ENCODE measurements around the gene CCM2.

The CCM2 gene

GRCh38 chr7:45068236-45069023 lies 68.4 kb downstream of the CCM2 start:
- DNase-seq (ENCODE audit: low read depth), result no peak

- no peak for DNase-seq (ENCODE audit: low read depth)
These were observed 69.6 kb downstream of the CCM2 start for GRCh38 chr7:45069444-45070253.

GRCh38 chr7:45070254-45070642 lies 70.2 kb downstream of the CCM2 start:
- no peak for DNase-seq (ENCODE audit: low read depth)

GRCh38 chr7:45071528-45071927 lies 71.5 kb downstream of the CCM2 start:
- no peak for DNase-seq (ENCODE audit: low read depth)

- peak; percentile 64 for DNase-seq (ENCODE audit: low read depth)
These were observed 72.4 kb downstream of the CCM2 start for GRCh38 chr7:45072131-45073030.

GRCh38 chr7:45073031-45073785 lies 73.2 kb downstream of the CCM2 start:
- no peak for DNase-seq (ENCODE audit: low read depth)

GRCh38 chr7:45073786-45074527 lies 74.0 kb downstream of the CCM2 start:
- no peak for DNase-seq (ENCODE audit: low read depth)

- DNase-seq (ENCODE audit: low read depth), result no peak
These were observed 74.7 kb downstream of the CCM2 start for GRCh38 chr7:45074528-45075354.

- DNase-seq (ENCODE audit: low read depth), result no peak
These were observed 75.3 kb downstream of the CCM2 start for GRCh38 chr7:45075355-45075644.

- no peak for DNase-seq (ENCODE audit: low read depth)
These were observed 76.1 kb downstream of the CCM2 start for GRCh38 chr7:45075871-45076796.

GRCh38 chr7:45076946-45077345 lies 76.9 kb downstream of the CCM2 start:
- DNase-seq (ENCODE audit: low read depth), result no peak

- no peak for DNase-seq (ENCODE audit: low read depth)
These were observed 77.6 kb downstream of the CCM2 start for GRCh38 chr7:45077579-45077978.

- no peak for DNase-seq (ENCODE audit: low read depth)
These were observed 78.2 kb downstream of the CCM2 start for GRCh38 chr7:45078125-45078681.

- no peak for DNase-seq (ENCODE audit: low read depth)
These were observed 80.4 kb downstream of the CCM2 start for GRCh38 chr7:45080265-45080957.

- DNase-seq (ENCODE audit: low read depth), result no peak
These were observed 81.1 kb downstream of the CCM2 start for GRCh38 chr7:45080958-45081669.

GRCh38 chr7:45081670-45081974 lies 81.6 kb downstream of the CCM2 start:
- DNase-seq (ENCODE audit: low read depth), result no peak

- DNase-seq (ENCODE audit: low read depth), result no peak
These were observed 82.2 kb downstream of the CCM2 start for GRCh38 chr7:45082031-45082830.

Data from iris pigment epithelial cell (primary cell).